SKM-1 treated with dmso at 0.1 percent for 144 hours (cell line): ENCODE data around the gene GRID1.
"Not testable (repeated sequence)": the region's sequence is repeated elsewhere in the genome, so short reads cannot be mapped to it uniquely, and the experiment has no call there.

Experiments
- DNase-seq: peaks from one replicate; lab custom pipeline; 2025; ENCODE audit not compliant: unreplicated experiment; lab: John Stamatoyannopoulos, UW

The GRID1 gene

GRCh38 chr10:86098187-86098881, 268.3 kb downstream of the GRID1 start:
- DNase-seq, result no peak

GRCh38 chr10:86095061-86095460, 271.5 kb downstream of the GRID1 start:
- not testable (repeated sequence) for DNase-seq

- not testable (repeated sequence) for DNase-seq
Observed at GRCh38 chr10:86092311-86092710, 274.3 kb downstream of the GRID1 start.

GRCh38 chr10:86091216-86091615, 275.4 kb downstream of the GRID1 start:
- no peak for DNase-seq

- DNase-seq, result no peak
Observed at GRCh38 chr10:86090807-86091206, 275.8 kb downstream of the GRID1 start.

- DNase-seq, result no peak
Observed at GRCh38 chr10:86087716-86088115, 278.9 kb downstream of the GRID1 start.

GRCh38 chr10:86086418-86086817, 280.2 kb downstream of the GRID1 start:
- DNase-seq, result no peak

GRCh38 chr10:86085686-86086085, 280.9 kb downstream of the GRID1 start:
- no peak for DNase-seq

GRCh38 chr10:86085136-86085535, 281.5 kb downstream of the GRID1 start:
- DNase-seq, result no peak

GRCh38 chr10:86084585-86084984, 282.0 kb downstream of the GRID1 start:
- no peak for DNase-seq

GRCh38 chr10:86083664-86084175, 282.9 kb downstream of the GRID1 start:
- DNase-seq, result no peak

GRCh38 chr10:86083206-86083605, 283.4 kb downstream of the GRID1 start:
- DNase-seq, result no peak

- no peak for DNase-seq
Observed at GRCh38 chr10:86082556-86082955, 284.0 kb downstream of the GRID1 start.

GRCh38 chr10:86079088-86079487, 287.5 kb downstream of the GRID1 start:
- no peak for DNase-seq

GRCh38 chr10:86078639-86079035, 288.0 kb downstream of the GRID1 start:
- DNase-seq, result no peak

GRCh38 chr10:86077871-86078638, 288.5 kb downstream of the GRID1 start:
- DNase-seq, result no peak

- DNase-seq, result no peak
Observed at GRCh38 chr10:86077271-86077670, 289.3 kb downstream of the GRID1 start.

GRCh38 chr10:86076497-86076896, 290.1 kb downstream of the GRID1 start:
- not testable (repeated sequence) for DNase-seq

GRCh38 chr10:86075512-86075911, 291.1 kb downstream of the GRID1 start:
- DNase-seq, result no peak

- DNase-seq, result no peak
Observed at GRCh38 chr10:86074294-86074693, 292.3 kb downstream of the GRID1 start.

GRCh38 chr10:86073199-86073977, 293.2 kb downstream of the GRID1 start:
- no peak for DNase-seq
